ENCODE measurements around the gene RXYLT1.
"Not testable (repeated sequence)": the region's sequence is repeated elsewhere in the genome, so short reads cannot be mapped to it uniquely, and the experiment has no call there.

RXYLT1 gene

GRCh38 chr12:63802012-63802608, 22.4 kb downstream of the RXYLT1 start:
- no peak for DNase-seq (ENCODE audit: low read depth in 2 of 2)

GRCh38 chr12:63804746-63805145, 25.0 kb downstream of the RXYLT1 start:
- no peak for DNase-seq (ENCODE audit: low read depth in 2 of 2)

GRCh38 chr12:63805704-63806672, 26.3 kb downstream of the RXYLT1 start:
- no peak for DNase-seq (ENCODE audit: low read depth in 2 of 2)

- no peak for DNase-seq (ENCODE audit: low read depth in 2 of 2)
Observed at GRCh38 chr12:63808631-63809030, 28.9 kb downstream of the RXYLT1 start.

- no peak for DNase-seq (ENCODE audit: low read depth in 2 of 2)
Observed at GRCh38 chr12:63809566-63809965, 29.9 kb downstream of the RXYLT1 start.

- no peak for DNase-seq (ENCODE audit: low read depth in 2 of 2)
Observed at GRCh38 chr12:63811334-63811733, 31.6 kb downstream of the RXYLT1 start.

GRCh38 chr12:63811755-63812154, 32.0 kb downstream of the RXYLT1 start:
- no peak for DNase-seq (ENCODE audit: low read depth in 2 of 2)

GRCh38 chr12:63814146-63814772, 34.5 kb downstream of the RXYLT1 start:
- no peak for DNase-seq (ENCODE audit: low read depth in 2 of 2)

GRCh38 chr12:63815482-63815852, 35.8 kb downstream of the RXYLT1 start:
- DNase-seq (ENCODE audit: low read depth in 2 of 2) = no peak

GRCh38 chr12:63816031-63816430, 36.3 kb downstream of the RXYLT1 start:
- no peak for DNase-seq (ENCODE audit: low read depth in 2 of 2)

GRCh38 chr12:63820427-63820826, 40.7 kb downstream of the RXYLT1 start:
- DNase-seq (ENCODE audit: low read depth in 2 of 2) = no peak

GRCh38 chr12:63821781-63822251, 42.1 kb downstream of the RXYLT1 start:
- DNase-seq (ENCODE audit: low read depth in 2 of 2) = no peak

GRCh38 chr12:63822352-63822751, 42.6 kb downstream of the RXYLT1 start:
- peak; percentile 63 to 68 for DNase-seq (ENCODE audit: low read depth in 2 of 2)

- no peak for DNase-seq (ENCODE audit: low read depth in 2 of 2)
Observed at GRCh38 chr12:63823040-63823439, 43.3 kb downstream of the RXYLT1 start.

- DNase-seq (ENCODE audit: low read depth in 2 of 2) = no peak
Observed at GRCh38 chr12:63826006-63826585, 46.4 kb downstream of the RXYLT1 start.

- no peak for DNase-seq (ENCODE audit: low read depth in 2 of 2)
Observed at GRCh38 chr12:63828867-63829266, 49.2 kb downstream of the RXYLT1 start.

GRCh38 chr12:63836046-63836445, 56.3 kb downstream of the RXYLT1 start:
- no peak for DNase-seq (ENCODE audit: low read depth in 2 of 2)

GRCh38 chr12:63836936-63837335, 57.2 kb downstream of the RXYLT1 start:
- no peak for DNase-seq (ENCODE audit: low read depth in 2 of 2)

- no peak for DNase-seq (ENCODE audit: low read depth in 2 of 2)
Observed at GRCh38 chr12:63838411-63838810, 58.7 kb downstream of the RXYLT1 start.

- no peak for DNase-seq (ENCODE audit: low read depth in 2 of 2)
Observed at GRCh38 chr12:63841011-63841410, 61.3 kb downstream of the RXYLT1 start.

GRCh38 chr12:63841571-63841970, 61.9 kb downstream of the RXYLT1 start:
- DNase-seq (ENCODE audit: low read depth in 2 of 2) = no peak

- not testable (repeated sequence) for DNase-seq (ENCODE audit: low read depth in 2 of 2)
Observed at GRCh38 chr12:63842750-63843149, 63.0 kb downstream of the RXYLT1 start.
